Activated gamma-delta T cell treated with anti-CD3 and anti-CD28 coated beads, Interleukin-2, amount 50 U/mL, for 16 hours (primary cell): Measurements from ENCODE around the gene KIF26B.

Source experiments
- DNase-seq: peaks from one replicate; pipeline ENCODE4 v3.0.0-alpha.2; 2020; ENCODE audit warnings: low read depth

Gene KIF26B

DNA sequence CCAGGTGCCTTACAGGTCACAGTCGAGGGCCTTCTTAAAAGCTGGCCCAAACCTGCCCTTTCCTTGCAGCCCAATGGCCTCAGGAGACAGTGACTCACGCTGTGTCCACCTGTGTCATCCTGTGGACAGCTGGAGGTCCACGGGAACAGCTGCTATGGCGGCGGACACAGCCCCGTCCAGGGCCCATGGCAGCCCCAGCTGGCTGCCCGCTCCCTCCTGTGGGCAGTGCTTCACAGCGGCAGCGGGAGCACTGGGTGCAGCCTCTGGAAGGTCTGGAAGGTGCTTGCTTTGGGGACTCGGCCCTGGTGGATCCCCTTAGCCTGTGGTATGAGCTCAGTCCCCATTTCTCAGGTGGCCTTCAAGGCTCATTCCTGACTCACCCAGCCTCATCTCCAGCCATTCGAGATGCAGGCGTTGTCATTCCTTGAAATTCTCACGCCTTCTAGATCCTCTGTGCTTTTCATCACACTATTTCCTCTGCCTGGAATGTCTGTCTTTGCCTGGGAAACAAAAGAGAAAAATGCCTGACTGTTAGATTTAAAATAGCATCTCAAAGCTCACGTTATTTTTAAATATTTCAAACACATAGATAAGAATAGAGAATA is 86.8 kb downstream of the KIF26B start:
- DNase-seq: no peak

DNA sequence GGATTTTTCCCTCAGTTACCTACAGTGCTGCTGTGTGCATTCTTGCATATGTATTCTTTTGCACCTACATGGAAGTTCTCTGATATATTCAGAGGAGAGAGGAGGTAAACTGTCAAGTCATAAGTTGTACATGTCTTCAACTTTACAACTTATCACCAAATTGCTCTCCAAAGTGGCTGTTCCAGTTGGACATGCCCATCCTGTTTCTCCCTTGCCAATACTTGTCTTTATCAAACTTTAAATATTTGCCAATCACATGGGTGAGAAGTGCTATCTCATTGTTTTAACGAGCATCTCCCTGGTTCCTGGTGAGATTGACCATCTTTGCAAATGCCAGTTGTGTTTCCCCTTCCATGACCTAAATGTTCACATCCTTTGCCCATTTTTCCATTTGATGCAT is 88.2 kb downstream of the KIF26B start:
- DNase-seq: no peak

DNA sequence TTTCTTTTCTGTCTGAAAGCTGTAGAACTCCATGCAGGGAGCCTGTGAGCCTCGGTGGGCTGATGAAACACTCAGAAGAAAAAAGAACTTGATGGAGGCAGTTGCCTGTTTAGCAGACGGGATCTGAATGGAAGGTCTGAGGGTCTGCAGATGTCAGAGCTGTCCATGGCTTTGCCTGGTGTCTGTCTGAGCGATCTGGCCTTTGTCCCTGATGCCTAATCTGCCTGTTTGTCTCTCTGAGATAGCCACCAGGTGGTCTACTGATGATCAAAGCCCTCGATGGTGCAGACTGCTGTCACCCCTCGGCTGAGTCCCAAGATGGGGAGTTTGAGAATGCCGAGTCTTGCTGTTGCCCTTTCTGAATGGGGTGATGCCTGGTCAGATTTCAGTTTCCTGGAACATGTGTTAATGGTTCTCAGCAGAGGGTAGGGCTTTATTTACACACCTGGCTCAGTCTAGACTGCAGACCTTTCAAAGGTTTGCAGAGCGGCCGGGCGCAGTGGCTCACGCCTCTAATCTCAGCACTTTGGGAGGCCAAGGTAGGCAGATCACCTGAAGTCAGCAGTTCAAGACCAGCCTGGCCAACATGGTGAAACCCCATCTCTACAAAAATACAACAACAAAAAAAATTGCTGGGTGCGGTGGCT is 90.4 kb downstream of the KIF26B start:
- DNase-seq: no peak

DNA sequence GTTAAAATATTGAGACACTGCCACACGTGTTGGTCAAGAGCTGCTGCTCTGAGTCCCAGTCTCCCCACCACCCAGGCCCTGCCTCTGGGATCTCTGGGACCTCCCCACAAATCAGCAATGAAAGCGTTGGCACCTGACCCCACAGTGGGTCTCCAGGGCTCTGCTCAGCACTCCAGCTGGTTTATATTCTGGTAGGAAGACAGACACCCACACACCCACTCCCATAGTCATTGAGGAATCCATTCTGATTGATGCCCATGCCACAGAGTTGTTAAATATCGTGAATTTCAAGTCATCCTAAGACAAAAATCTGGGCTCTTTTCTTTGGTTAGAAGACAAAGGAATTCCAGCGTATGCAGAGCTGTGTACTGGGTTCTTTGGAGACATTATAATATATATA is 91.6 kb downstream of the KIF26B start:
- no peak for DNase-seq

DNA sequence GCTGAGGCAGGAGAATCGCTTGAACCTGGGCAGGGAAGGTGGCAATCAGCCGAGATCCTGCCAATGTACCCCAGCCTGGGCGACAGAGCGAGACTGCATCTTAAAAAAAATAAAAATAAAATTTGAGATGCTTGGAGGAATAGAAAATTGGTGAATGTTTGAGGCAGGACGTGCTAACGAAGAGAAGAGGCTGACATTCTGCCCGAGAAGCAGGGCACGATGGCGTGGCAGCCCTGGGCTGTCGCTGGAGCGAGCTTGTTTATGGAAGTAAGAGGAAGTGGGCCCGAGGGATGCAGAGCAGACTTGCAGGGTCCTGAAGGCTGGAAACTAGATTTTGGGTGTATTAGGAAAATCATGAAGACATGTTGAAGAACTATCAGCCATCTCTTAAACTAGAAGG is 92.6 kb downstream of the KIF26B start:
- DNase-seq: no peak

DNA sequence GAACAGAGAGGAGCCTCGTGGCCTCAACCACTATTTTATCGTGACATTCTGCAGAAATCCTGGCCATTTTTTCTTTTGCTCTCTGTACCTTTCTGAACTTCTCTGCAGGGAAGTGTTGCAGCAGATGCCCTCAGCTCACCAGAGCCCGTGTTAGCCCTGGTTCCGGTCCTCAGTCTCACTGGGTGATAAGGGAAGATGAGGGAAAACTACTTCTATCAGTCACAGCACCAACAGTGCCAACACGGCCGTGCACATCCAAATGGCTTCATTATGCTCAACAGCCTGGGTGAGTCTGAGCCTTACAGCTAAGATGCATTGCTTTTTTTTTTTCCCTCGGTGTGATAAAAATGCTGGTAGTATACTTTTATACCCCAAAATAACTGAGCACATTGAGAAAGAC is 93.0 kb downstream of the KIF26B start:
- DNase-seq: no peak

DNA sequence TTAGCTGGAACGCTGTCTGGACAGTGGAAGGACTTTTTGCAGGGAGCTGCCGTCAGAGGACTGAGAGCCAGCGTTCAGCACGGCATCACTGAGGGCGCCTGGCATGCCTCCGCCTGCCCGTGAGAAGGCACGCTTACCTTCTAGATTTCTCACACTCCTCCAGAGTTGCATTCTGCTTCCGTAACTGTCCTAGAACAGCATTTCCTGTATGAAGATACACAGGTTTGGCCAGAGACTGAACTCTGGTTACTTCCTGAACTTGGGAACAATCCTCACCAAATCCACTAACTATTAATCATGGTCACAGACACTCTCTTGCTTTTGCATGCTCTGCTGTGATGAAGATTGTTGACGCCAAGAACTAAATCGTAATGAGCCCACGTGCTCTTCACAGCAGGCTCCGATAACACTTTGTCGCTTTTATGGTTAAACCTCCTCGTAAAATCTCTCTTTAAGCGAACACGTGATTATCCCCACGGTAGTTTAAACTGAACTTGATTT is 93.5 kb downstream of the KIF26B start:
- no peak for DNase-seq

DNA sequence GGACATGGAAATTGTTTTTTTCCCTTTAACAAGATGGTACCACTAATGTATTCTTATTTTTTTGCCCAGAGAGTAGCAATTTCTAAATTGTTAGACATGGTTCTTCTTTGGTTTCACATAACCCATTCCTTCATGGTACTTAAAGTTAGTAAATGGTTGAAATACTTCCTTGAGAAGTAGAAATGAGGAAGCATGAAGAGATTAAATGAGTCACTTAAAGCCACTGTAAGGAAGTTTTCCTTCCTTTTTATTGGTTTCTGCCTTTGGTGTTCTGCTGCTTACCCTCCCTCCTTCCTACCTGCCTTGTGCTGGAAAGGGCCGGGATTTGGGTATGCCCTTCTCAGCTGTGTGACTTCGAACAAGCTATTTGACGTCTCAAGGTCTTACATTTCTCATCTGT is 101.0 kb downstream of the KIF26B start:
- DNase-seq: no peak

DNA sequence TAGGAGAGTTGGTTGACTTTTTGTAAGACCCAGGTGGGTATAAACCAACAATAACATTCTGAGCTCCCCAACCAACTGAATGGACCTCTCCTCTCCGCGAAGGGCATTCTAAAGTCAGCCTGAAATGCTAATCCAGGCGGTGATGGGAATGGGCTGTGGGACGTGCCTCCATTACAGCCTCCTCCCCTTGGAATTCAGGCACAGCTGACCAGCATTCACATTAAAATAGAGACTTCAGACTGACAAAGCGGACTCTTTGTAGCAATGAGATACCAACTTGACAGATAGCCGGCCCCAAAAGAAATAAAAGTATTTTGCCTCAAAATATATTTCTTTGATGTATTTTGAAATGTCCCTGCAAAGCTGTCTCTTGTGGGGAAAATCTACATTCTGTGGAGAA is 101.7 kb downstream of the KIF26B start:
- no peak for DNase-seq

DNA sequence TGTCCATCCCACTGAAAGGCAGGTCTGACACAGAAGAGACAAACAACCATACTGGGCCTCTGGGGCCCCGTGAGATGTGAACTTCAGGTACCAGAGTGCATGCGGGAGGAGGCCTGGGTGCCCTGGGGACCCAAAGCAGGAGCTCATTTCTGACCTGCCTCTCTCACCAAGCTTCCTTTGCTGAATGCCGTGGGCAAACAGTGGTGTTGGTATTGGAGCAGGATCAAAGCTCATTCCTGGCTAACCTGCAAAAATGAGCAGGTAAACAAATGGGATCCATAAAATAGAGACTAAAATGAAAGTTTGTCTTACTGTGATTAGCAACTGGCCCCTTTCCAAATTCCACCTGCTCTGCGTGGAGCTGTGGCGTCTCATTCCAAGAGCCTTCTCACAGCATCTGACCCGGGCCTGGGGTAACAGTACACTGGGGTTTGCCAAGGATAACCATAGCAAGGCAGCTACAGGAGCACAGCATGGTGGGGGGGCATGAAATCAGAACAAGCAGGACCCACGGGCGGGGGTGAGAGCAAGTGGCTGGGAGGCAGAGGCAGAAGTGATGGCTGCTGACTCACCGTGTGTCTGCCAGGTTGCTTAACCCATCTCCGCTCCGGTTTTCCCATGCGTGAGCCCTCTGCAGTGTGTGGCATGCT is 103.6 kb downstream of the KIF26B start:
- no peak for DNase-seq

DNA sequence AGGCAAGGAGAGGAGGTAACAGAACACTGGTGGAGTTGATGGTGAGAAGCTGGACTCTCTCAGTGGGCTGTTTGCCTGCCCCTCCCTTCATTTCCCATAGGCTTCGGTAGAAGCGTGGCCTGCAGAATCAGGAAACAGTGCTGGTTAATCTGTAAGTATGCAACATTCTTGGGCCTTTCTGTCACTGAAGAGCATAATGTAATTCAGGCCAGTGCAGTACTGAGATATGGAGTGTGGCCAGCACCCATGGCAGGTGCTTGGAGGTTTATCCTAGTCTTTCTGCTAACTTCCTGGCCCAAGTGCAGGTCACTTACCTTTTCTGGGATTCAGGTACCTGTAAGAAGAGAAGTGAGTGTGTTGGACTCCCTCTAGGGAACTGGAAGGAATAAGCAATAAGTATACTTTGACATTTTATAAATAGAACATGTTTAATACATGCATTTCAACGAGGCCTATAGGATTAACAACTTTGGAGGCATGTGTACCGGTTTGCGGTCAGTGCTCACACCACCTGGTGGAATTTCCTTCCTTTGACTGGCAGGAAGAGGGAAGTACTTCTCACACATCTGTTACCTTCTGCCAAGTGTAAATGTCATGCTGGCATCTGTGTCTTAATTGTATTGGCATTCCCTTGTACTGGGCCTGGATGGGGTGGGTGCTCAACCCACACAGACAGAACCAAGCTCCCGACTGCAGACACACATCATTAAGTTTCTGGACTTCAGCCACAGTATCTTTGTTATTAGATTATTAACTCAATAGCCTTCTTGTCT is 105.5 kb downstream of the KIF26B start:
- no peak for DNase-seq

DNA sequence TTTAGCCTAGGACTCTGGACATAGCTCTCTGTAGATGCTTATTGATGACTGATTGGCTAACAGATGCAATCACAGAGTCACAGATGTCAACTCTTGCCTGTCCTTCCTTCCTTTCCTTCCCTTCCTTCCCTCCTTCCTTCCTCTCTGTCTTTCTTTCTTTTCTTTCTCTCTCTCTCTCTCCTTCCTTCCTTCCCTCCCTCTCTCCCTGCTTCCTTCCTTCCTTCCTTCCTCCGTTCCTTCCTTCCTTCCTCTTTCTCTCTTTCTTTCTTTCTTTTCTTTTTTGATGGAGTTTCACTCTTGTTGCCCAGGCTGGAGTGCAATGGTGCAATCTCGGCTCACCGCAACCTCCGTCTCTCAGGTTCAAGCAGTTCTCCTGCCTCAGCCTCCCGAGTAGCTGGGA is 106.1 kb downstream of the KIF26B start:
- DNase-seq: no peak

DNA sequence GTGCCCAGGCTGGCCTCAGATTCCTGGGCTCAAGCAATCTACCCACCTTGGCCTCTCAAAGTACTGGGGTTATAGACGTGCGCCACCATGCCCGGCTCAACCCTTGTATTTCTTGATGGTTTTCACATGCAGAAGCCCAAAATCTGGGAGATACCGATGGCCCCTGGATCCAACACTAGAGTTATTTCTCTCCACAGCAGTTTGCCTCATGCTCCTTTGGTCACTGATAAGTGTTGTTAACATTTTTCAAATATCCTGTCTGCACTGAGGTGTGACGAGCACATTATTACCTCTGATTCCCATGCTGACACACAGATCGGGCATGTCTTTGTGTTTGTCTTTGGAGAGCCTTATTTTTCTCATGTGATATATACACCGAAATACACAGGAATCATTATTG is 107.0 kb downstream of the KIF26B start:
- DNase-seq: no peak

DNA sequence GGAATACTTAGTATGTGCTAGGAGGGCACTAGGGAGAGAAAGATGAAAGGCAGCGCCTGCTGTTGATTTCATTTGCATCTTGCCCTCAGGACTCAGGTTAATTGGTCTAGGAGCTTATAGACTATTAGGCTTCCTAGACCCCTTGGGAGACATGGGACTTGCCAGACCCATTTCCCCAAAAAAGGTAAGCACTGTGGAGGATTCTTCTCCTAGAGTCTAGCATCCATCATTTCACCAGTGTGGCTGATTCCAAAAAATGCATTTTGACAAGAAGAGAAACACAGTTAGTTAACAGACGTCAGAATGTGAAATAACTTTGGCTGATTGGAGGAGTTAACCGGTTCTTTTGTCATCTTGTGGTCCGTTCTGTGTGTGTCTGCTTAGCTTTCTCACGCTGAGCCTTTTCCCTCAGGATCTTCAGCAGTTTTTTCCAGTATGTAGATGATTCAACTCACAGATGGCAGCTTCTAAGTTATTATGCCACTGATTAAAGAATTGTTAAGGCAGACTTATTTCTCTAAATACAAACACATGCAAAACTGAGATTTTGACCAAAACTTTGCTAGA is 108.8 kb downstream of the KIF26B start:
- no peak for DNase-seq

DNA sequence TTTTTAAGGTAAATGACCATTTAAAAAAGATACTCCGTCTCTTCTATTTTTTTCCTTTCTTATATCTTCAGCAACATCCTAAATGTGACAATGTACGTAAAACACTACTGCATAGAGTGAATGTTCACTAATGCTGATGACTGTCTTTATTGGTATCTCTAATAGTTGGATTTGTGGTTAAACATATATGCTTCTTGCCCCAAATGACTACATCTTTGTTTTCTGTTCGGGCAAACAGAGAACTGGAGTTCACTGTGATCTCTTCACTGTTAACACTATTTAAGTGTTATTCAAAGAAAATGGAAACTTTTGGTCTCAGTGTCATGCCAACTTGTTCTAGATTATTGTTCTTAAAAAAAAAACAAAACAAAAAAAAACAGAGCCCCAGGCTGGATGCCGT is 109.4 kb downstream of the KIF26B start:
- DNase-seq: no peak

DNA sequence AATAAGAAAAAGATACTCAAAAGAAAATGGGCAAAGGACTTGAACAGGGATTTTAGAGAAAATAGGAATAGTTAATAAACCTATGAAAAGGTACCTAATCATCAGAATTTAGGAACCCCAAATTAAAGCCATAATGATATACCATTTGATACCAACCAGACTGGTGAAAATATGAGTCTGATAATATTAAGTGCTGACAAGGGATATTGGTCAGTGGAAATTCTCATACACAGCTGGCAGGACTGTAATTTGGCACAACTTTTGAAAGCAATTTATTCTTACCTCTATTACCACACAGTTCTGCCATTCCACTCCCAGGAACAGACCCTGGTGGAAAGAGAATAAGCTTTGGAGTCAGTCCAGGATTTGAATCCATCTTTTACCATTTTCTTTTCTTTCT is 111.3 kb downstream of the KIF26B start:
- DNase-seq: no peak

DNA sequence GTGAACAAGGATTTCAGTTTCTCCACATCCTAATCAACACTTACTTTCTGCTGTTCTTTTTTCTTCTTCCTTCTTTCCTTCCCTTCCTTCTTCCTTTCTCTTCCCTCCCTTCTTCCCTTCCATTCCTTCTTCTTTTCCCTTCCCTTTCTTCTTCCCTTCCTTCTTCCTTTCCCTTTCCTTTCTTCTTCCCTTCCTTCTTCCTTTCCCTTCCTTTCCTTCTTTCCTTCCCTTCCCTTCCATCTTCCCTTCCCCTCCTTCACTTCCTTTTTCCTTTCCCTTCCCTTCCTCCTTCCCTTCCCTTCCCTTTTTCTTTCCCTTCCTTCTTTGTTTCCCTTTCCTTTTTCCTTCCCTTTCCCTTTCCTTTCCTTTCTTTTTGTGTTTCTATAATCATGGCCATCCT is 115.3 kb downstream of the KIF26B start:
- no peak for DNase-seq

DNA sequence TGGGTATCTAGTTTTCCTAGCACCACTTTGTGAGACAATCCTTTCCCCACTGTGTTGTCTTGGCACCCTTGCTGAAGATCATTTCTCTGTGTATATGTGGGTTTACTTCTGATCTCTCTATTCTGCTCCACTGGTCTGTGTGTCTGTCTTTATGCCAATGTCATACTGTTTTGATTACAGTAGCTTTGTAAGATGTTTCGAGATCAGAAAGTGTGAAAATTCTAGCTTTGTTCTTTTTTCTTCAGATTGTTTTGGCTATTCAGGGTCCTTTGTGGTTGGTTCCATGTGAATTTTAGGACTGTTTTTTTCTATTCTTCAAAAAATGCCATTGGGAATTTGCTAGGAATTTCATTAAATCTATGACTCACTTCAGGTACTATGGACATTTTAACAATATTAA is 116.2 kb downstream of the KIF26B start:
- DNase-seq: no peak

DNA sequence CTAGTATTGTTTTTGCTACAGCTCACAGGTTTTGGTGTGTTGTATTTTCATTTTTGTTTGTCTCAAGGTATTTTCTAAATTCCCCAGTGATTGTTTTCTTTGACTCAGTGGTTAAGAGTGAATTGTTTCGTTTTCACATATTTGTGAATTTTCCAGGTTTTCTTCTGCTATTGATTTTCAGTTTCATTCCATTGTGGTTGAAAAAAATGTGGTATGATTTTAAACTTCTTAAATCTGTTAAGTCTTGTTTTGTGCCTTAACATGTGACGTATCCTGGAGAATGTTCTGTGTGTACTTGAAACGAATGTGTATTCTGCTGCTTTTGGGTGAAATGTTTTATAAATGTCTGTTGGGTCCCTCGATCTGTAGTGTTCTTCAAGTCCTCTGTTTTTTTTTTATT is 117.9 kb downstream of the KIF26B start:
- no peak for DNase-seq

DNA sequence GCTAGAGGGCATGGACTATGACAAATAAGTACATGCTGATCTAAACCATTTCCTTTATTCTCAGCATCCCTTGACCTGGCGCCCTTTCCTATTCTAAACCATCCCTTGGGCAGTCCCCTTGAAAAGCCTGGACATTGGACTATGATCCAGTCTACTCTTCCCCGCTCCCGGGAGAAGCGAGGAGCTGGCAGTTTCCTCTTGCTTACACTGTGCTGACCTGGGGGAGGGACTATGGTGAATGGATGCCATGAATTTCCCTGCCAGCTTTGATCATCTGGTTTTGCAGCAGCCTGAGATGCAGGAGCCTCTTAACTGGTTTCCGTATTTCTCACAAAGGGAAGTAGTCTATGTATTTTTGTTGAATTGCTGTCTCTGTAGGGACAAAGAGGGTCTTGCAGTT is 121.7 kb downstream of the KIF26B start:
- no peak for DNase-seq

DNA sequence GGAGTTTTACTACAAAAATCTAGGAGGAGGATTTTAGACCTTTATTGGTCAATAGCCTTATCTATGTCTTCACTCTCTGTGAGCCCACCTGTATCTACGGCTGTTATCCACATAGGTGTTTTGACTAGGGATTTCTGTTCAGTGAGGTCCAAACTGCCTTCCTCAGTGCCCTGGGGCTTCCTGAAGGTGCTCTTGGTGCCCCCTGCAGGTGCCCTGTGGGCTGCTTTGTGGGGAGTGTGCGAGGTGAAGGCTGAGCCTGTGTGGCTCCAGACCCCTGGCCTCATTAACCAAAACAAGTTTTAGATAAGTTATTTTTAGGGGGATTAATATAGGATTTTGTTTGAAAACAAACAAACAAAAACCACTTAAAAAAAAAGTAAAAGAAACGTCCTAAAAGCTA is 122.5 kb downstream of the KIF26B start:
- DNase-seq: no peak

DNA sequence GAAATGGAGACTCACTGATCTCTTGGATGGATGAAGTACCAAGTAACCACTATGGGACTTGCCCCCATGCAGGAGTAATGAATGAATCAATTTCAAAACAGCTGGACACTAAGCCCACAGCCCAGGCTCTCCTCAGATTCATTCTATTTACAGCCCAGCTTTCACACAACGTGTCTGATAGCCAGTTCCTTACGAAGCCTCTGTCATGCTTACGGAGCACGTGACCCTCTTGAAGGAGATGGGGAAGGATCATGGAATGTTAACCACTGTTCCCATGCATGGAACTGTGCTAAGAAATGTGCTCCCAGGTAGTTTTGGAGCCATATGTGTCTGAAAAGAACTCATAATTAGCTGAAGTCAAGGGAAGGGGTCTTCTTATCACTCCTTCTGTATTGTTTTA is 124.1 kb downstream of the KIF26B start:
- no peak for DNase-seq

DNA sequence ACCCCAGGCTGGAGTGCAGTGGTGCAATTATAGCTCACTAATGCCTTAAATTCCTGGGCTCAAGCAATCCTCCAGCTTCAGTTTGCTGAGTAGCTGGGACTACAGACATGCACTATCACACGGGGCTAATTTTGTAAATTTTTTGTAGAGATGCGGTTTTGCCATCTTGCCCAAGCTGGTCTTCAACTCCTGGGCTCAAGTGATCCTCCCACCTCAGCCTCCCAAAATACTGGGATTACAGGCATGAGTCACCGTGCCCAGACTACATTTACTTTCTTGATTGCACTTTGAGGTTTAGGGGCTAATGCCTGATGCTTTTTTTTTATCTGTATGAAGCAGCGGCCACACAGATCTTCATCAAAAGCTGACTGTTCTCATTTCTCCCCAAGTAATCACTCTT is 124.6 kb downstream of the KIF26B start:
- DNase-seq: no peak
